HG02642 (cell line): Measurements from ENCODE around the gene PAPPA.
A peak's percentile ranks its signal among the peaks of the same experiment; 100 is the strongest.

ENCODE experiments used
- ATAC-seq: cut with Tn5 transposase; IDR thresholded peaks from one replicate; pipeline ENCODE4 v1.9.1; 2021; ENCODE audit warnings: mild to moderate bottlenecking; ENCODE audit not compliant: unreplicated experiment, poor library complexity

The PAPPA gene

GRCh38 chr9:116447934-116448333 lies 294.3 kb downstream of the PAPPA start:
- ATAC-seq: no peak

GRCh38 chr9:116448431-116448830 lies 294.8 kb downstream of the PAPPA start:
- ATAC-seq: no peak

- no peak for ATAC-seq
Measured at GRCh38 chr9:116449949-116450348, 296.4 kb downstream of the PAPPA start.

GRCh38 chr9:116450378-116451139 lies 297.0 kb downstream of the PAPPA start:
- peak; percentile 89 for ATAC-seq

- ATAC-seq: no peak
Measured at GRCh38 chr9:116451500-116452115, 298.0 kb downstream of the PAPPA start.
